GM19324 (cell line): ENCODE measurements around the gene ZNF260.
A peak's percentile ranks its signal among the peaks of the same experiment; 100 is the strongest.
"Not testable (repeated sequence)": the region's sequence is repeated elsewhere in the genome, so short reads cannot be mapped to it uniquely, and the experiment has no call there.

Source experiments
- ATAC-seq: cut with Tn5 transposase; IDR thresholded peaks from one replicate; pipeline ENCODE4 v1.9.1; 2021; ENCODE audit warnings: mild to moderate bottlenecking, moderate library complexity; ENCODE audit not compliant: unreplicated experiment, low FRiP score

The ZNF260 gene

GRCh38 chr19:36528194-36528920, at the start of gene ZNF260:
Gene ZNF260 (minus strand): TSS chr19:36528271. CDS start chr19:36515238, 13,033 bp downstream.
- ATAC-seq, result peak; percentile 92

GRCh38 chr19:36577271-36577996, 49.4 kb upstream of the ZNF260 start:
- ATAC-seq, result no peak

DNA sequence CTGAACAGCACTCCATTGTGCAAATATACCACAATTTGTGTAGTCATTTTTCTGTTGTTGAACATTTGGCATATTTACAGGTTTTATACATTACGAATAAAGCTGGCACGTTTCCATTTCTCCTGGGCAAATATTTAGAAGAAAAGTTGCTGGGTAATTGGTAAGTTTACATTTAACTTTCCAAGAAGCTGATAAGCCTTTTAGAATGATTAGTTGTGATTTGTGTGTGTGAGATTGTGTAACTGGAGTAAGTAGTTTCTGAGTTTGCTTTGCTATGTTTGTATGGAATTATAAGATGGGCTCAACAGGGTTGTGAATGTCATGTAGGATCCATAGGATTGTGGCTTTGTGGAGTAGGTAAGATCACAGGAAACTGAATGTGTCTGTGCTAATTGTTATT, 46.7 kb upstream of the ZNF260 start:
- no peak for ATAC-seq

DNA sequence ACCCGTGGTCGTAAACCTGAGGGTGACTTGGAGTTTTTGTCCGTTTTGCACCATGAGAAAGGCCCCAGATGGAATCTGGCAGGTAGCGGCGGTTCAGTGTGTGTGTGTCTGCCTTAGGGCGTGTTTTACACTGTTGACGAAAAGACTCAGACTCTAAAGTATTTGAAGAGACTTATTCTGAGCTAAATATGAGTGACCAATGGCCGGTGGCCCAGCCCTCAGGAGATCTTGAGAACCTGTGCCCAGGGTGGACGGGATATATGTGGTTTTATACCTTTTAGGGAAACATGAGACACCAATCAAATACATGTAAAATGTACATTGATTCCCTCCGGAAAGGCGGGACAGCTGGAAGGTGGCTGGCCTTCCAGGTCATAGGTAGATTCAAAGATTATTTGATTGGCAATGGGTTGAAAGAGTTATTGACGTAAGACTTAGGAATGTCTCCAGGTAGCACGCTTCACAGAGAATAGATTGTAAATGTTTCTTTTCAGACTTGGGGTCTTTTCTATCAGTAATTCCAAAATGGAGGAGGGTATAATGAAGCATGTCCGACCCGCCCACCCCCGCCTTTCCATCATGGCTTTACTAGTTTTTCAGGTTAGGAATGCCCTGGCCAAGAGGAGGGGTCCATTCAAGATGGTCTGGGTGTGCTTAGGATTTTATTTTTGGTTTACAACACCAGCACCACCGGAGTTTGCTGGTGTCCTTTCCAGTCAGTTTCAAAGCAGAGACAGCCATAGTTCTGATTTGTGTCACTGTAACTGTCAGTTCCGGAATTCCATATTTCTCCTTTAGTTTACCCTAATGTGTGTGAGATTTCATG, 46.0 kb upstream of the ZNF260 start:
- ATAC-seq, result no peak

DNA sequence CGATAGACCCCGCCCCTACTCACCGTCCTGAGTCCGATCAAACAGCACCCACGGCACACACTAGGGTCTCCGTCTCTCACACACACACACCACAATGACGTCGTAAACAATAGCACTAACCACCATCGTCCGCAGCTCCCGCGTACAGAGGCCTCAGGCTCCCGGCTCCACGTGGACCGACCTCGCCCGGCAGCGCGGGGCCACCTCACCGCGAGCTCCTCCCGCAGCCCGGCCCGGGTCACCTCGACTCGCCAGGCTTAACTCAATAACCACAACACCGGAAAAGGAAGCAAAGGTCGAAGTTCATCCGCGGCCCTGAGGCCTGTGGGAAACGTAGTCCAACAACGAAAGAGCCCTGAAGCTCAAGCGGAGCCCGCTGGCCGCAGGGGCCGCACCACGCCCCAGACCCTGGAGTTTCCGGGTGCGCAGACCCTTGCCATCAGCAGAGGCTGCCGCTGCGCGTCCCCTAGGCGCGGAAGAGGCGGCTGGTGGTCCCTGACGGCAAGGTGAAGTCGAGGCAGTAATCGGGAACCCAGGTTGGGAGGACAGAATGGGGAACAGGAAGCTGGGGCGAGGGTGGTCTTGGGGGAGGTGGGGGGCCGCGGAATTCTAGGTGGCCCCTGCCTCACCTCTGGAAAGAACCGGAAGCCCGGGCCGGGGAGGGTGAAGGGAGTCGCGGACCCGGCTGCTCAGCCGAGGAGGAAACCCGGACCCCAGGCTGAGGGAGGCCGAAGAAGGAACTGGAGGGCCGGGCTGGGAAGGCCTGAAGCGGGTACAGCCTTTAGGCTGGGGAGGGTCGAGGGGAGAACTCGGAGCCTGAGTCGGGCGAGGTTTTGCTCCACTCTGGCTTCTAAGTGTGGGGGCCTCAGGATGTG, 45.2 kb upstream of the ZNF260 start, which contains the start of gene ZNF529:
Gene ZNF529, minus strand, starts transcription at position 273 of the 875 bp plus-strand sequence. CDS start 946 bp downstream, outside the sequence.
- peak; percentile 93 for ATAC-seq

- no peak for ATAC-seq
These were observed 44.5 kb upstream of the ZNF260 start for GRCh38 chr19:36572593-36573019.

DNA sequence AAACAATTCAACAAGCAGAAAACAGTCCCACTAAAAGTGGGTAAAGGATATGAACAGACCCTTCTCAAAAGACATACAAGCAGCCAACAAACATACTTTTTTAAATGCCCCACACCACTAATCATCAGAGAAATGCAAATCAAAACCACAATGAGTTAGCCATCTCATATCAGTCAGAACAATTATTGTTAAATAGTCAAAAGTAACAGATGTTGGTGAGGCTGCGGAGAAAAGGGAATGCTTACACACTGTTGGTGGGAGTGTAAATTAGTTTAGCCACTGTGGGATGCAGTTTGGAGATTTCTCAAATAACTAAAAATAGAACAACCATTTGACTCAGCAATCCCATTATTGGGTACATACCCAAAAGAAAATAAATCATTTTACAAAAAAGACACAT, 36.3 kb upstream of the ZNF260 start:
- ATAC-seq, result no peak

DNA sequence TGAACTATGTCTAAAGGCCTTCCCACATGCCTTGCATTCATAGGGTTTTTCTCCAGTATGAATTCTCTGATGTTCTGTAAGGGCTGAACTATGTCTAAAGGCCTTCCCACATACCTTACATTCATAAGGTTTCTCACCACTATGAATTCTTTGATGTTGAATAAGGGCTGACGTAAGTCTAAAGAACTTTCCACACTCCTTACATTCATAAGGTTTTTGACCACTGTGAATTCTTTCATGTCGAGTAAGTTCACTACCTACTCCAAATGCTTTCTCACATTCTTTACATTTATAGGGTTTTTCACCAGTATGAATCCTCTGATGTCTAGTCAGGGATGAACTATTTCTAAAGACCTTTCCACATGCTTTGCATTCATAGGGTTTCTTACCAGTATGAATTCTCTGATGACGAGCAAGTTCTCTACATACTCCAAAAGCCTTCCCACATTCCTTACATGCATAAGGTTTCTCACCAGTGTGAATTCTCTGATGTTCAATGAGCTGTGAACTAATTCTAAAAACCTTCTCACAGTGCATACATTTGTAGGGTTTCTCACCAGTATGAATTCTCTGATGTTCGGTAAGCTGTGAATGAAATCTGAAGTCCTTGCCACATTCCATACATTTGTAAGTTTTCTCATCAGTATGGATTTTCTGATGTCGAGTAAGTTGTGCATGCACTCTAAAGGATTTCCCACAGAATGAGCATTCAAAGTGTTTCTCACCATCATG, 19.1 kb upstream of the ZNF260 start:
- ATAC-seq, result no peak

GRCh38 chr19:36528921-36529518, 949 bp upstream of the ZNF260 start:
- ATAC-seq, result peak; percentile 16

- ATAC-seq, result no peak
These were observed 238 bp downstream of the ZNF260 start for GRCh38 chr19:36527873-36528193.

- ATAC-seq, result no peak
These were observed 730 bp downstream of the ZNF260 start for GRCh38 chr19:36527341-36527740.

- no peak for ATAC-seq
These were observed 1.5 kb downstream of the ZNF260 start for GRCh38 chr19:36526581-36526980.

DNA sequence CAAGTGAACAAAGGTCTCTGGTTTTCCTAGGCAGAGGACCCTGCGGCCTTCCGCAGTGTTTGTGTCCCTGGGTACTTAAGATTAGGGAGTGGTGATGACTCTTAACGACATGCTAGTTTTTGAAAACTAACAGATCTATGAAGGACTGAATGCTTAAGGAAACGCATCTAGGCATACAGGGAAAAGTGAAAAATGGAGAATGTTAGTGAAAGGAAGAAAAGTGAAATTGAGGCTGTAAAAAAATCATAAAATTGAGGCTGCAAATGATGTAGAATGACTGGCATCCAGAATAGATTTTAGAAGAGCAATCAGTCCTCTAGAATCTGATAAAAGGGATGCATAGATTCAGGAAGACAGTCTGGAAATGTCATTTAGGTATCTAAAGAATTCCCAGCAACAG, 3.5 kb downstream of the ZNF260 start:
- no peak for ATAC-seq

DNA sequence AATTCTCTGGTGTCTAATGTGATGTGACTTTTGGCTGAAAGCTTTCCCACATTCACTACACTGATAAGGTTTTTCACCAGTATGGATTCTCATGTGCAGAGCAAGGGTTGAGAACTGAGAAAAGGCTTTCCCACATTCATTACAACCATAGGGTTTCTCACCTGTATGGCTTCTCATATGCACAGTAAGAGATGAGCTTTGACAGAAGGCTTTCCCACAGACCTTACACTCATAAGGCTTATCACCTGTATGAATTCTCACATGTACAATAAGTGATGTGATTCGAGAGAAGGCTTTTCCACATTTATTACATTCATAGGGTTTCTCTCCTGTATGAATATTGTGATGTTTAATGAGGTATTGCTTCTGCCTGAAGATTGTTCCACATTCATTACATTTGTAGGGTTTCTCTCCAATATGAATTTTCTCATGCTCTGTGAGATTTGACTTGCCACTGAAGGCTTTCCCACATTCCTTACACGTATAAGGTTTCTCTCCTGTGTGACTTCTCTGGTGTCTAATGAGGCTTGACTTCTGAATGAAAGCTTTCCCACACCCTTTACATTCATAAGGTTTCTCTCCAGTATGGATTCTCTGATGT, 14.0 kb downstream of the ZNF260 start:
- no peak for ATAC-seq

DNA sequence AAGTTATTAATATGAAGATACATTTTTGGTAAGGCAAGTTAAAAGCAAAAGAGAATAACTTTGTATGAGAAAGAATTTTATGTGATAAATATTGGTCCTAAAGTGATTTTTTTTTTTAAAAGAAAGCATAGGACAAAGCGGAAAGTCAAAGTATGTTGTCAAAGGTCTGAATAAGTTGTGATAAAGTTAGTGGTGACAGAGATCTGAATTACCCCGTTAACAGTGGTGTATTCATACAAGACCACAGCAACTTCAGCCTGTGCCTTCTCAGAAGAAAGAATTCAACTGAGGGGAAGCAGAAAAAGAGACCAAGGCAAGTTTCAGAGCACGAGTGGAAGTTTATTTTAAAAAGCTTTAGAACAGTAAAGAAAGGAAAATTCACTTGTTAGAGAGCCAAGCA, 19.7 kb downstream of the ZNF260 start:
- no peak for ATAC-seq

DNA sequence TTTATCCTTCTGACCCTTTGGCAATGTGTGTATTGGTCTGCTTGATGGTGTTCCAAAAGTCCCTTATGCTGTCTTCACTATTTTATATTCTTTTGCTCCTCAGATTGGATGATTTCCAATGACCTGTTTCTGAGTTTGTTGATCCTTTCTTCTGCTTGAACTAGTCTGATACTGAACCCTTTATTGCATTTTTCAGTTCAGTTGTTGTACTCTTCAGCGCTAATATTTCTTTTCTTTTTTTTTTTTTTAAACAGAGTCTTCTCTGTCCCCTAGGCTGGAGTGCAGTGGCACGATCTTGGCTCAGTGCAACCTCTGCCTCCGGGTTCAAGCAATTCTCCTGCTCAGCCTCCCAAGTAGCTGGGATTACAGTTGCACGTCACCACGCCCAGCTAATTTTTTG, 26.1 kb downstream of the ZNF260 start:
- ATAC-seq, result no peak

DNA sequence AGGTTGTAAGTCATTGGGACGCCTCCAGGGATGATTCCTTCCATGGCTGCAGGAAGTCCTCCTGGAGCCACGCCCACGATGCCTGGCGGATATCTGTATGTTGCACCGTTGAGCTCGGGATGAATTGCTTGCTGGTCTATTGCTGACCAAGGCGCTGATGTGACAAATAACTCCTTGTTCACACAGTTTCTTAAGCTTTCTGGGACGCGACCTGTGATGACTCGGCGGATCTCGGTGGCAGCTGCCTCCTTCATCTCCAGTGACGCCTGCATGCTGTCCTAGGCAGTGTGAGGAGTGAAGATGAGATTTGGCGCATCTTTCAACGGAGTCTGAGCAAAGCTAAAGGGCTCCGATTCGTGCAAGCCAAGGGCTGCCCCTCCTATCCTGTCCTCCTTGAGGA, 31.1 kb downstream of the ZNF260 start:
- ATAC-seq, result no peak

- not testable (repeated sequence) for ATAC-seq
These were observed 35.2 kb downstream of the ZNF260 start for GRCh38 chr19:36492689-36493453.
